Transverse colon (tissue), 4 donors: ENCODE measurements around the gene PHLDA2. TPM values are rescaled to one million over a fixed set of nuclear protein-coding genes. Genes with fewer than 3 reads are reported as not detected.
A peak's percentile ranks its signal among the peaks of the same experiment; 100 is the strongest.

Experiments used
- DNase-seq: peaks from one replicate; pipeline ENCODE4 v3.0.0-alpha.2; 2019
- H3K27ac ChIP-seq, 4 donors: fragments of 200-600 bp; sonication (generic); 2 replicates each; pipeline ENCODE4 v1.5.1; 2016 to 2018; ENCODE audit warnings: inconsistent platforms in 4 of 4
- H3K27me3 ChIP-seq: fragments of 200-600 bp; sonication (generic); 2 replicates; pipeline ENCODE4 v1.5.1; 2017; ENCODE audit warnings: inconsistent platforms
- H3K36me3 ChIP-seq, 4 donors: fragments of 200-600 bp; sonication (generic); 2 replicates each; pipeline ENCODE4 v1.5.1; 2017 to 2019; ENCODE audit warnings: inconsistent platforms in 4 of 4
- H3K4me1 ChIP-seq, 4 donors: fragments of 200-600 bp; sonication (generic); 2 replicates each; pipeline ENCODE4 v1.5.1; 2017 to 2020; ENCODE audit warnings: inconsistent platforms in 4 of 4
- H3K4me3 ChIP-seq, 4 donors: fragments of 200-600 bp; sonication (generic); 1 replicate in 1 of 4; 2 replicates in 3 of 4; pipeline versions ENCODE4 v1.5.1 to v1.6.1; 2017 to 2019; ENCODE audit warnings: inconsistent platforms in 4 of 4
- H3K9me3 ChIP-seq, 2 donors: fragments of 200-600 bp; sonication (generic); 2 replicates each; pipeline ENCODE4 v1.5.1; 2017 to 2019; ENCODE audit warnings: inconsistent platforms in 2 of 2
- CTCF ChIP-seq, 5 experiments: fragments of 200-600 bp in 3 of 5; fragments of 450-650 bp in 2 of 5; sonication (generic) in 3 of 5; IDR thresholded peaks; 1 replicate in 2 of 5; 2 replicates in 3 of 5; pipeline ENCODE4 v1.5.1; 2016 to 2017; ENCODE audit warnings: antibody characterized with exemption in 5 of 5, inconsistent platforms in 3 of 5, mild to moderate bottlenecking in 2 of 5, moderate library complexity in 1 of 5
- EP300 ChIP-seq: sonication (generic); formaldehyde crosslinking; IDR thresholded peaks from one replicate; pipeline ENCODE4 v1.6.1; 2017; ENCODE audit warnings: antibody characterized with exemption, low read depth
- POLR2A ChIP-seq: fragments of 450-650 bp; IDR thresholded peaks from one replicate; pipeline ENCODE4 v1.6.1; 2016; ENCODE audit warnings: antibody characterized with exemption, mild to moderate bottlenecking, moderate library complexity
- POLR2AphosphoS5 ChIP-seq, 3 donors: sonication (generic); formaldehyde crosslinking; IDR thresholded peaks; one replicate each; pipeline ENCODE4 v1.6.1; 2016; ENCODE audit warnings: antibody characterized with exemption in 3 of 3
- WGBS, 2 donors: methylation state at CpG; one replicate each; pipeline ENCODE4 v1.1.5; 2018; ENCODE audit warnings: low coverage in 1 of 2; 5-methylcytosine and 5-hydroxymethylcytosine counted together
- in situ Hi-C, 4 donors: fragments of 200-750 bp; cut with MboI; loops; one replicate each; pipeline versions ENCODE4 v1.15.0 to v1.15.1; 2017; ENCODE audit warnings: low sequenced_read_pairs in 3 of 4, low pct_ligation_motif_present in 1 of 4, low pct_unique_long_range_greater_than_20kb in 1 of 4
- intact Hi-C: fragments of 100-400 bp; cut with DNase I; formaldehyde crosslinking; loops from one replicate; pipeline ENCODE4 v1.15.1; 2023; ENCODE audit warnings: low total_unique reads
- total RNA-seq, 4 donors: library from RNA; depleted of rRNA; stranded (reverse); fragments of >200 nt; gene quantifications; one replicate each; pipeline ENCODE4 v1.1.0, GENCODE V29; 2016

PHLDA2 gene
- total RNA-seq, 4 donors from 2014 or later = 8.2 to 16.2 TPM; not detected in 2

GRCh38 chr11:2951231-2952110, 22.3 kb upstream of the PHLDA2 start:
- TF ChIP-seq CTCF (IDR thresholded peaks at IDR 0.05) (no peak), POLR2AphosphoS5 (IDR thresholded peaks at IDR 0.05) (no peak), POLR2A (no peak), EP300 (no peak)
- no peaks in the 10 kb centered on the region for H3K27me3 ChIP-seq
- no peak for DNase-seq
- 74 to 76% methylated on average over 5 to 9 of the region's 9 CpGs for WGBS, 2 donors
- peaks cover 0 to under 1% (median 0%) of the 10 kb centered on the region in 4 donors for H3K4me1 ChIP-seq
- in situ Hi-C loops (no loop called here), intact Hi-C loops (no loop called here)
- no peak overlapping the region for H3K4me3 ChIP-seq
- H3K36me3 ChIP-seq = peaks cover 0 to 59% (median 24%) of the 10 kb centered on the region in 4 donors
- no peaks in the 10 kb centered on the region for H3K9me3 ChIP-seq
- peak overlapping the region in 1 of 4 donors; percentile 12 for H3K27ac ChIP-seq

- DNase-seq = no peak
- Histone ChIP-seq H3K36me3 (peaks cover 0 to 53% (median 22%) of the 10 kb centered on the region in 4 donors), H3K9me3 (no peaks in the 10 kb centered on the region), H3K27me3 (no peaks in the 10 kb centered on the region), H3K27ac (no peak overlapping the region), H3K4me3 (no peak overlapping the region), H3K4me1 (peaks cover 0 to 7% (median 3%) of the 10 kb centered on the region in 4 donors)
- TF ChIP-seq EP300 (no peak), POLR2A (no peak), CTCF (IDR thresholded peaks at IDR 0.05) (no peak), POLR2AphosphoS5 (IDR thresholded peaks at IDR 0.05) (no peak)
- 55 to 72% methylated on average over 1 of the region's 1 CpG for WGBS, 2 donors
- in situ Hi-C loops = no loop called here
- intact Hi-C loops = no loop called here
Observed at GRCh38 chr11:2950825-2951224, 21.6 kb upstream of the PHLDA2 start.

DNA sequence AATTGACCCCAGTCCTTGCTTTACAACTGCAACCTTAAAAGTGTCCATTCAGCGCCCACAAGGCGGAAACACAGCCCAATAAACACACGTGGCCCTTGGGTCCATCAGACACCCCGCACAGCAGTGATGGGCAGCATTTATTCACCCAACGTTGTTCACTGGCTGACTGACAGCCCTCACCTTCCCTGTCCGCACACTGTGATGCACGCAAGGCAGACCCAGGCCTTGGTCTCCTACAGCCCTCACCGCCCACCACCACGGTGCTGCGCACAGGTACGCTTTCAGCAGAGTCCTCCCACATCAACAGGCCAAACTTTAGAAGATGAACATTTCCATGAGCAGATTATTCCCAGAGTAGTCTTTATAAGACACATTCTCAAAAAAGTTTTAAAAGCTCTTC, 20.7 kb upstream of the PHLDA2 start:
- WGBS, 2 donors = 90% methylated on average over 6 to 11 of the region's 11 CpGs
- no peak for DNase-seq
- intact Hi-C loops = no loop called here
- Histone ChIP-seq H3K27ac (no peak overlapping the region), H3K36me3 (peaks cover 0 to 45% (median 22%) of the 10 kb centered on the region in 4 donors), H3K9me3 (no peaks in the 10 kb centered on the region), H3K27me3 (no peaks in the 10 kb centered on the region), H3K4me3 (no peak overlapping the region), H3K4me1 (peaks cover 0 to 16% (median 10%) of the 10 kb centered on the region in 4 donors)
- no peak for TF ChIP-seq EP300
- no peak for TF ChIP-seq POLR2A
- no peak for TF ChIP-seq CTCF (IDR thresholded peaks at IDR 0.05)
- TF ChIP-seq POLR2AphosphoS5 (IDR thresholded peaks at IDR 0.05) = no peak
- in situ Hi-C loops = no loop called here

DNA sequence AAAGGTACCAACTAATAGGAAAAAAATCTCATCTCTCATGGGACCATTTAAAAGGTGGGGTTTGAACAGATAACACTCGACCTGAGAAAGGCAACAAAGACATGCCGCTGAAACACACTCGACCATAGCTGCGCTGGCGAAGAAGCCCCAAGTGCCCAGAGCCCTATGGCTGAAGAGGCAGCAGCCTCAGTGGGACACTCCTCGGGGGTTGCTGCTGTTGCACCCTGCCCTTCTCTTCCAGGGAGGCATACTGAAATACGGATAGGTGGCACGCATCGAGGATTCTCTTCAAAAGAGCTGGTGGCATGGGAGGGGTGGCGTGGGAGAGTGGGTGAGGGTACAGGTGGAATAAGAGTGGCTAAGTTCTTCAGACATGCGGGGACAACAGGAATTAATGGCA, 18.5 kb upstream of the PHLDA2 start:
- H3K36me3 ChIP-seq = peaks cover 0 to 30% (median 15%) of the 10 kb centered on the region in 4 donors

More for the DNA sequence above, 18.5 kb upstream of the PHLDA2 start:
- H3K4me3 ChIP-seq = no peak overlapping the region
- H3K27ac ChIP-seq = no peak overlapping the region
- TF ChIP-seq POLR2AphosphoS5 (IDR thresholded peaks at IDR 0.05) = no peak
- no peak for TF ChIP-seq CTCF (IDR thresholded peaks at IDR 0.05)
- TF ChIP-seq EP300 = no peak
- no peak for TF ChIP-seq POLR2A
- H3K27me3 ChIP-seq = no peaks in the 10 kb centered on the region
- 91 to 100% methylated on average over 3 to 11 of the region's 11 CpGs for WGBS, 2 donors
- intact Hi-C loops = no loop called here
- H3K4me1 ChIP-seq = peaks cover 0 to 31% (median 18%) of the 10 kb centered on the region in 4 donors
- DNase-seq = no peak
- H3K9me3 ChIP-seq = no peaks in the 10 kb centered on the region
- in situ Hi-C loops = no loop called here
